ENCODE measurements around the gene SAFB. TPM values are rescaled to one million over a fixed set of nuclear protein-coding genes. Genes with fewer than 3 reads are reported as not detected.
A peak's percentile ranks its signal among the peaks of the same experiment; 100 is the strongest.

Gene SAFB
- total RNA-seq, 1 donor from 2014 or later, result 59.8 TPM

DNA sequence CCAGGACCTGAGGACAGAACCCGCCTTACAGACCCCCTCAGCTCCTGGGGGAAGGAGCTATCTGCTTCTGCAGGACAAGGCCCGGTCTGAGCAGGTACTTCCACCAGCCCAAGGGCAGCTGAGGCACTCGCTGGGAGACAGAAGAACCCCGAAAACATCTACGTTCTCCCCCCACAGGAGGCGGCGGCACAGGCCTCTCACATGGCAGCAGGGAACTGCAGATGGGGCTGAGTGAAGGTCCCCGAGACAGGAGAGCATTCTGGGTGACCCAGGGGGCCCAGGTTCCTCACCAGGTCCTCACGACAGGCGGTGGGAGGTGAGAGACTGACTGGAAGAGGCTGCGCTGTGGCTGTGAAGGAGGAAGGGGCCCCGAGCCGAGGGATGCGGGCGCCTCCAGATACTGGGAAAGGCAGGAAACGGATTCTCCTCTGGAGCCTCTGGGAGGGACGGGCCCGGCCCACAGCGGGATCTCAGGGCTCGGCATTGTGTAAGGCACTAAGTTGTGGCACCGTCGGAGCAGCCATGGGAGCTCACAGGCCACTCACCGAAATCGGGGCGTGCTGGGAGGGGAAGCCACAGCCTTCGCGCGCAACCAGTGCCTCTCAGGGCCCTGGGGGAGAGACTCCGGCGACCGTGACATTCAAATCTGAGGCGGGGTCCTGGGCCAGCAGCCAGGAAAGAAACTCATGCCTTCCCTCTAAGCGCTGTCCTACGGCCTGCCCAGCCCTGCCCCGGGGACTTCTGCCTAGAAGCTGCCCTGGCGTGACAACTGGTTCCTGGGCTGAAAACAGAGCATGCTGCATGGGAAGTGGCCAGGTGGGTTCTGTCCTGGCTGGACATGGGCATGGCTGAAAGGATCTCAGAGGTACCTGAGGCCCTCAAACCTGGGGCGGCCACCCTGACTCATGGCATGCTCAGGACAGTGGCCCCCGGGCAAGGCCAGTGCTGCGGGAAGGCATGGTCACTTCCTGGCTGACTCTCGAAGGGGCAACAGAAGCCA is 81.2 kb downstream of the SAFB start:
- intact Hi-C loops (cut with DNase I), result no loop called here
- ATAC-seq, result no peak
- peak; percentile 44 for DNase-seq (ENCODE audit: missing footprints)

DNA sequence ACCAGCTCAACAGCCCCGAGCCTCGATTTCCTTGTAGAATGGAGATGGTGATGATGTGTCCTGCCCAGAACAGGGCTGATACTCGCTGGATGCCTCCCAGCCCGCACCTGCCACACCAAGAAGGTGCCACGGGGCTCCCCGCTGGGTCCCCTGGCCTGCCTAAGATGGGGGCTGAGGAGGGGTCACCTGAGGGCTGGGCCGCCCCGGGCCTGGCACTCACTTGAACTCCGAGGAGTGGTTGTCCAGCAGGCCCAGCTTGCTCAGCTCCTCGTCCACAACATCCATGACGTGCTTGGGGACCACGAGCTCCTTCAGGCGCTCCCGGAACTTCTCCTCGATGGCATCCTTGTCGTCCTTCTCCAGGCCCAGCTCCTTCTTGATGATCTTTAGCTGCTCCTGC is 82.7 kb downstream of the SAFB start:
- intact Hi-C loops (cut with DNase I), result no loop called here
- DNase-seq (ENCODE audit: missing footprints), result no peak

DNA sequence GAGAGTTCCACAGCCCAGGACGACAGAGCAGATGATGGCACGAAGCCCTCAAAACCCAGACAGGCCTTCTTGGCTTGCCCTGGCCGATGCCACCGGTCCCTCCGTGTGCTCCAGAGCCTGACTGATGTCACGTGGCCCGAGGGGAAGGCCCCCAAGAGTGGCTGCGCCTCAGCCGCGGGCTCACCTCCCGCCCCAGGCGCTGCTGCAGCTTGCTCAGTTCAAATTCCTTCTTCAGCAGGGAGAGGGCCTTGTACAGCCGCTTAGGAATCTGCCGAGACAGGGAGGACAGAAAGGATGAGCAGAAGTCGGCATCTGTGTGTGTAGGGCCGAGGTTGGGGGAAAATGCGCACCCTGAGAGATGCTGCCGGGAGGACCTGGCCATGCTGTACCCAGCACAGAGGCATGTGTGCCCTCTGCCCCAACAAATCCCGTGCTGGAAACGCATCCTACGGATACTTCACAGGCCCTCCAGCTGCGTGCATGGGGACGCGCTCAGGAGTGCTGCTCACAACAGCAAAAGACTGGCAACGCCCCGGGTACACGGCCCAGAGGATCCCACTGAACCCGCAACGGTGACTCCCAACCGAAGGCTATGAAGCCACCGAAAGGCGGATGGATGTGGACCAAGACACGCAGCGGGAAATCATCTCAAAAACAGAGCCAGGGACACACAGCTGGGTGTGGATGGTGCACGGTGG is 84.1 kb downstream of the SAFB start:
- intact Hi-C loops (cut with DNase I), result no loop called here
- ATAC-seq (no peak), DNase-seq (ENCODE audit: missing footprints) (no peak)

More for the DNA sequence above, 82.7 kb downstream of the SAFB start:
- ATAC-seq, result no peak

DNA sequence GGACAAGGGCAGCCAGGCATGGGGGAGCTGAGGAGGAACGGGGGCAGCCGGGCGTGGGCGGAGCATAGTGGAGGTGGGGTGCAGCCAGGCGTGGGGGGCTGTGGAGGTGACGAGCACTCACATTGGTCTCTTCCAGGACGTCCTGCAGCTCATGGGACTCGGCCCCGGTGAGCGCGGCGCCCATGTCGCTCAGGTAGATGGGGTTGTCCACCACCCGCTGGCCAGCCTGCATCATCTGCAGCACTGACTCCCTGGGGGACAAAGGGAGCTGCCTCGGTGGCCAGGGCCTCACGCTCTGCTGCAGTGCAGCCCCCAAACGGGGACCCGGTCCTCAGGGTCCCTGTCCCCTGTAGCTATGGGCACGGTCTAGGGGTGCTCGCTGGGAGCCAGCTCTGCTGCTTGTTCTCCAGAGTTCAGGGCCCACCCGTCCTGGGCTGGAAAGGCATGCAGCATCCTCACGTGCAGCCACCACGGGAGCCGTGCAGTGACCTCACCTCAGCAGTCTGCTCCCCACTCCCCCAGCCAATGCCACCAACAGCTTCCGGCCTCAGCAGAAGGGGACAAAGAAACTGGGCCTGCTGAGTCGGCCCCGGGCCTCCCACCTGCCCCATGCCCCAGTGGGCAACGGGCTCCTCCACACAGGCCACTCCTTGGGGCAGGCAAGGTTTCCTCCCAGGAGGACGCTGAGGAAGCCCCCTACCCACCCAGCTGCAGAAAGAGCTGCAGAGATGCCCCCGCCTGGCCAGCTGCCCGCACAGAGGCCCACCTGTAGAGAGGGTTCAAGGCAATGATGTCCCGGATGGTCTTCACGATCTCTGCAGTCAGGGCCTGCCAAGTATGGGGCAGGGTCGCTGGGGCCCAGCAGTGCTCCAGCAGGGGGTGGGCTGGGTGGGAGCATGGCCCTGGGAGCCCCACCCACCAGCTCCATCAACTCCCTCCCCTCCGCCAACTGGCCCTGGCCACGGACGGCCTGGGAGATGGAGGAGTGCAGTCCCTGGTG is 85.0 kb downstream of the SAFB start:
- intact Hi-C loops (cut with DNase I), result no loop called here
- DNase-seq (ENCODE audit: missing footprints) (no peak), ATAC-seq (no peak)

DNA sequence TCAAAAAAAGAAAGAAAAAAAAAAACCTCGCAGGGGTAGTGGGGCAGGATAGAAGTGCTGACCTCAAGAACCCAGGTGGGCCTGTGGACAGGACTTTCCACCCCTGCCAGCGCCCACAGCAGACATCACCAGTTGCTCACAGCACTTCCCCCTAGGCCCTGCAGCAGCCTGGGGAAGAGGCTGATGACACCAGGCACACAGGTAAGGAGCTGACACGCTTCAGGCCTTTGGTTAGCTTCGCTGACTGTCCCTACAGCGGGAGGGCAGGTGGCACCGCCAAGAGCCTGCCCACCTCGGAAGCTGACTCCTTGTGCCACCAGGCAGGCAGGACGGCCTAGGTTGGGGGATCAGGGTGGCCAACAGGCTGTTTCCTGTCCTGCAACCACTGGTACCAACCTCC is 88.1 kb downstream of the SAFB start:
- DNase-seq (ENCODE audit: missing footprints) (no peak), ATAC-seq (no peak)
- intact Hi-C loops (cut with DNase I), result no loop called here

DNA sequence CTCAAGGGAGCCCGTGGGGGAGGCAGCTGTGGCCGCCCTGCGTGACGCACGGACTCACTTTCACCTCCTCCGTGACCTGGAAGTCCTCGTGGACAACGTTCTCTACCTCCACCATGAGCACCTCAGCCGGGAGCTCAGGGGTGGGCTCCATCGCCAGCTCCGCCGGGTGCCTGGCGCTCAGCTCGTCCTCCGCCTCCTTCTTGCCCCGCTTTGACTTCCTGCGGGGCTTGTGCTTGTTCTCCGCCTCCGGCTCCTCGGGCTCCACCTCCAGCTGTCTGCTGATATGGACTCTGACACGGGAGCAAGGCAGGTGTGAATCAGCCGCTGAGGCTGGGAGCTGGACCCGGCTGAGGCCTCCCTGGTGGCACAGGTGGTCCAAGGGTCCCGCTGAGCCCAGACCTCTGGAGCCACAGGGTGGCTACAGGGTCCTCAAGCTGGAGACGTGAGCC is 88.9 kb downstream of the SAFB start:
- no peak for ATAC-seq
- intact Hi-C loops (cut with DNase I), result no loop called here
- no peak for DNase-seq (ENCODE audit: missing footprints)

DNA sequence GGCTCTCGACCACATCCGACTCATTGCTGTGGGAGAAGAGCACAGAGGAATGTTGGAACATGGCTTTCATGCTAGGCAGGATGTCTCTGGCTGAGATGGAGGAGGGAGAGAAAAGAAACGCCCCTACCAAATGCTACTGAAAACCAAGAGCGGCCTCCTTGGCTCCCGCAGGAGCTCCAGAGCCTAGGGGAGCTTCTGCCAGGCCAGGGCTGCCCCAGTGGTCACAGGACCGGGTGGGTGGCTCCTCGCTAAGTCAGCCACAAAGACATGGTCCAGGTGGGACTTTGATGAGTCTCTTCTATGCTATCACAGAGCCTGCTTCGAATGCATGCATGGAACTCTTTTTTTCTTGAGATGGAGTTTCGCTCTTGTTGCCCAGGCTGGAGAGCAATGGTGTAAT is 90.3 kb downstream of the SAFB start:
- intact Hi-C loops (cut with DNase I), result no loop called here
- ATAC-seq, result no peak
- DNase-seq (ENCODE audit: missing footprints), result no peak

DNA sequence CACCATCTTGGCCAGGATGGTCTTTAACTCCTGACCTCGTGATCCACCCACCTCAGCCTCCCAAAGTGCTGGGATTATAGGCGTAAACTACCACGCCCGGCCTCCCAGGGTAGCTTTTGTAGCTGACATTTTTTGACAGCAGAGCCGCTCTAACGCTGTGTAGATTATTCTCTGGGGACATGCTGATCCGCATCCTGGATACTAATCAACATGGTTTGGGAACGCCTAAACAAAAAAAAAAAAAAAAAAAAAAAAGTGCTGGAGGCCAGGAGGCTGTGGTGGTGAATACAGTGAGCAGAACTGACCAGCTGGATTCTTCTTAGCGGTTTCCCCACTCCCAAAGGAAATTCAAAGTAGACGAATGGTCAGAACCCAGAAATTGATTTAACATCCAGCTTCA is 91.9 kb downstream of the SAFB start:
- intact Hi-C loops (cut with DNase I), result no loop called here
- no peak for ATAC-seq
- peak; percentile 2 for DNase-seq (ENCODE audit: missing footprints)

DNA sequence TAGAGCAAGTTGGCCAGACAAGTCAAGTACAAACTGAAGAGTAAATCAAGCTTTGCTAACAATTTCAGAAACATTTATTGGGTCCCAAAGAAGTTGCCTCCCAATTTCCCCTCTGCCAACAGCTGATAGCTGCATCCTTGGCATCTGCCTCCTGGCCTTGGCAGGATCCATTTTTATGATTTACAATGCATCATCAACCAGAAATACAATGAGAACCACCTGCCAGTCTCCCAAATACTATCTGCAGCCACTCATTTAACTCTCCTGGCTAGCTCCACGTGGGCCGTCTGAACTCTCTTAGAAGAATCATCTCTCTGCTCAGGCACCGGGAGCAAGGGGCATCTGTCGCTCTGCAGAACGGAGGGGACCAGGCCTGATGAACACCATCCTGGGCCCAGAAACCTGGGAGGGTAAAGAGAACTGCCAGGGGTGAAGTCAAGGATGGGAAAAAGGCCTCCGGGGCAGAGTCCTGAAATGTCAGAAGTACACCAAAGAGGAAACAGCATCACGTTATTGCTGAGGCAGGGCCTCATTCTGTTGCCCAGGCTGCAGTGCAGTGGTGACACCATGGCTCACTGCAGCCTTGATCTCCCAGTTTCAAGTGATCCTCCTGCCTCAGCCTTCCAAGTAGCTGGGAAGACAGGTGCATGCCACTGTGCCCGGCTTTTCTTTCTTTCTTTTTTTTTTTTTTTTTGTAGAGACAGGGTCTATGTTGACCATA is 94.5 kb downstream of the SAFB start:
- DNase-seq (ENCODE audit: missing footprints) (peak; percentile 9), ATAC-seq (no peak)

More for the DNA sequence above, 94.5 kb downstream of the SAFB start:
- intact Hi-C loops (cut with DNase I), result no loop called here

Other genes starting within 250 kb of the SAFB start
- gene ZNRF4, start 167.7 kb upstream of the SAFB start, total RNA-seq, result not detected
- not detected for gene TINCR, start 55.1 kb upstream of the SAFB start, total RNA-seq
- 43.7 TPM for gene SAFB2, start 307 bp upstream of the SAFB start, total RNA-seq
- 172 TPM for gene MICOS13, start 57.4 kb downstream of the SAFB start, total RNA-seq
- gene HSD11B1L, start 57.9 kb downstream of the SAFB start, total RNA-seq, result 3.9 TPM
- gene RPL36, start 67.2 kb downstream of the SAFB start, total RNA-seq, result 435 TPM
- gene LONP1, start 97.1 kb downstream of the SAFB start, total RNA-seq, result 98.1 TPM
- not detected for gene CATSPERD, start 97.6 kb downstream of the SAFB start, total RNA-seq
- 1.3 TPM for gene PRR22, start 161.7 kb downstream of the SAFB start, total RNA-seq
- gene DUS3L, start 168.1 kb downstream of the SAFB start, total RNA-seq, result 11.8 TPM
- gene NRTN, start 182.0 kb downstream of the SAFB start, total RNA-seq, result 27.5 TPM
- not detected for gene FUT6, start 216.6 kb downstream of the SAFB start, total RNA-seq
- not detected for gene FUT3, start 228.4 kb downstream of the SAFB start, total RNA-seq
- gene FUT5, start 247.5 kb downstream of the SAFB start, total RNA-seq, result not detected